HepG2 (cell line): Measurements from ENCODE around the gene RAB22A.

Experiments used
- CTCF ChIP-seq: sonication (generic); formaldehyde crosslinking; IDR thresholded peaks from 2 replicates; pipeline ENCODE4 v1.5.0; 2020; ENCODE audit warnings: mild to moderate bottlenecking, missing genetic modification reagents, moderate library complexity
- TBL1XR1 ChIP-seq: fragments of 150-350 bp; IDR thresholded peaks from 2 replicates; pipeline ENCODE4 v1.6.1; 2014; ENCODE audit warnings: borderline replicate concordance, low read length; ENCODE audit not compliant: partially characterized antibody

- TF ChIP-seq CTCF (CRISPR knock-in tag) (no peak), TBL1XR1 (no peak)
These were observed 32.4 kb upstream of the RAB22A start for GRCh38 chr20:58277107-58277506.
